K562 (cell line): Measurements from ENCODE around the gene ABCB7. TPM values are rescaled to one million over a fixed set of nuclear protein-coding genes. Genes with fewer than 3 reads are reported as not detected.

Experiments
- ATAC-seq: fragments of 200-7000 bp; cut with Tn5 transposase; 3 replicates; pipeline ENCODE4 v1.9.1; 2020; ENCODE audit warnings: moderate library complexity
- Bru-seq: library from RNA; stranded (reverse); fragments of 400-500 nt; gene quantifications from one replicate; lab custom pipeline; 2021; lab: Mats Ljungman, UMichigan
- BruChase-seq, 2 experiments: library from RNA; stranded (reverse); fragments of 400-500 nt; gene quantifications; one replicate each; lab custom pipeline; 2021; lab: Mats Ljungman, UMichigan
- BruUV-seq: library from RNA; stranded (reverse); fragments of 400-500 nt; replicated peaks from 2 replicates; lab custom pipeline; 2021; lab: Mats Ljungman, UMichigan
- CTCF ChIA-PET: fragments of 300-600 bp; formaldehyde crosslinking; extraction: SDS; loops from one replicate; lab custom pipeline; 2021; ENCODE audit warnings: low intra/inter-chr PET ratio; lab: Yijun Ruan, JAX
- POLR2A ChIA-PET: fragments of 300-600, 350-650 bp; sonication (Branson Sonifier 250); formaldehyde crosslinking; extraction: SDS; loops from one replicate; lab custom pipeline; 2021; ENCODE audit warnings: antibody characterized with exemption, inconsistent platforms; lab: Yijun Ruan, JAX
- DNase-seq, 4 experiments: peaks; one replicate each; pipeline versions ENCODE4 v3.0.0 to v3.0.0-alpha.2; 2011 to 2018; ENCODE audit warnings: low spot score in 3 of 4, mixed read lengths in 3 of 4; ENCODE audit errors: extremely low read depth in 1 of 4
- FAIRE-seq: peaks from 2 replicates; lab custom pipeline; 2011; peaks lifted over from hg19 to GRCh38; lab: Jason Lieb, UNC
- H2AFZ ChIP-seq: 2 replicates; pipeline ENCODE4 v1.6.0; 2011; ENCODE audit warnings: low read depth, low read length, control low read depth, inconsistent platforms
- H3K27ac ChIP-seq: fragments of 200-600 bp; 3 replicates; pipeline ENCODE4 v1.8.0; 2011; ENCODE audit warnings: low read depth, mild to moderate bottlenecking, control low read depth, inconsistent platforms, low read length, moderate library complexity, mixed read lengths; ENCODE audit errors: extremely low read depth
- H3K27me3 ChIP-seq, 2 experiments: fragments of 300-600 bp in 1 of 2; 2 replicates in 1 of 2; 3 replicates in 1 of 2; pipeline versions ENCODE4 v1.6.0 to v1.8.0; 2011; ENCODE audit warnings: inconsistent platforms in 2 of 2, low read length in 2 of 2, mild to moderate bottlenecking in 1 of 2, mixed read lengths in 1 of 2, moderate library complexity in 1 of 2; ENCODE audit not compliant: control insufficient read depth in 2 of 2, insufficient read depth in 2 of 2
- H3K36me3 ChIP-seq: fragments of 300-600 bp; 3 replicates; pipeline ENCODE4 v1.8.0; 2011; ENCODE audit warnings: mild to moderate bottlenecking, low read length, inconsistent platforms; ENCODE audit not compliant: control insufficient read depth, insufficient read depth
- H3K4me1 ChIP-seq, 2 experiments: fragments of 200-600 bp in 1 of 2; replicated peaks in 1 of 2; 2 replicates in 1 of 2; 3 replicates in 1 of 2; pipeline versions ENCODE4 v1.5.1 to v1.8.0; 2011; ENCODE audit warnings: inconsistent platforms in 2 of 2, low read length in 2 of 2, mild to moderate bottlenecking in 1 of 2, mixed read lengths in 1 of 2, moderate library complexity in 1 of 2; ENCODE audit not compliant: control insufficient read depth in 2 of 2, insufficient read depth in 2 of 2
- H3K4me2 ChIP-seq: 2 replicates; pipeline ENCODE4 v1.6.1; 2011; ENCODE audit warnings: low read length, control low read depth, inconsistent platforms, mixed read lengths; ENCODE audit not compliant: insufficient read depth
- H3K4me3 ChIP-seq: fragments of 200-600 bp; sonication (generic), shearing (Covaris generic); 2 replicates; pipeline ENCODE4 v1.5.1; 2016; ENCODE audit warnings: control low read depth, inconsistent platforms
- H3K79me2 ChIP-seq: fragments of 200-600 bp; 3 replicates; pipeline ENCODE4 v1.8.0; 2011; ENCODE audit warnings: low read length, inconsistent platforms; ENCODE audit not compliant: control insufficient read depth, insufficient read depth
- H3K9ac ChIP-seq, 2 experiments: 2 replicates each; pipeline versions ENCODE4 v1.6.0 to v1.6.1; 2011; ENCODE audit warnings: low read depth in 2 of 2, low read length in 2 of 2, control low read depth in 1 of 2, inconsistent platforms in 1 of 2, mild to moderate bottlenecking in 1 of 2, mixed read lengths in 1 of 2; ENCODE audit not compliant: insufficient read depth in 1 of 2
- H3K9me1 ChIP-seq: one replicate; pipeline ENCODE4 v1.6.0; 2011; ENCODE audit warnings: inconsistent platforms, mild to moderate bottlenecking, low read length, moderate library complexity; ENCODE audit not compliant: control insufficient read depth, insufficient read depth
- H3K9me3 ChIP-seq: replicated peaks from 2 replicates; pipeline ENCODE4 v1.5.1; 2011; ENCODE audit warnings: low read depth, low read length, inconsistent platforms; ENCODE audit not compliant: control insufficient read depth, insufficient read depth
- H4K20me1 ChIP-seq: replicated peaks from 2 replicates; pipeline ENCODE4 v1.6.1; 2011; ENCODE audit warnings: low read length, inconsistent platforms, mixed read lengths; ENCODE audit not compliant: control insufficient read depth, insufficient read depth
- C11orf30 ChIP-seq: fragments of 450-650 bp; IDR thresholded peaks from 2 replicates; pipeline ENCODE4 v1.6.1; 2016; ENCODE audit warnings: low read depth, mild to moderate bottlenecking
- CBX5 ChIP-seq: IDR thresholded peaks from 2 replicates; pipeline ENCODE4 v1.6.1; 2014; ENCODE audit warnings: low read depth, borderline replicate concordance
- GABPA ChIP-seq: fragments of 200-800 bp; sonication (Bioruptor generic); conservative IDR thresholded peaks from 2 replicates; pipeline ENCODE4 v1.6.1; 2016; ENCODE audit warnings: low read depth, missing genetic modification characterization, missing compliant biosample characterization
- MED1 ChIP-seq: sonication (generic); formaldehyde crosslinking; IDR thresholded peaks from 2 replicates; pipeline ENCODE4 v1.8.1; 2023; ENCODE audit warnings: missing genetic modification reagents, borderline replicate concordance
- MNT ChIP-seq, 2 experiments: fragments of 450-650 bp; conservative IDR thresholded peaks; 2 replicates each; pipeline ENCODE4 v1.6.1; 2017; ENCODE audit warnings: mild to moderate bottlenecking in 2 of 2, moderate library complexity in 2 of 2
- TAF1 ChIP-seq: IDR thresholded peaks from 2 replicates; pipeline ENCODE4 v1.6.1; 2011; ENCODE audit warnings: mild to moderate bottlenecking, low read length, moderate library complexity; ENCODE audit not compliant: insufficient read depth, control insufficient read depth, severe bottlenecking; ENCODE audit errors: extremely low read depth
- TAF9B ChIP-seq: fragments of 450-650 bp; IDR thresholded peaks from 2 replicates; pipeline ENCODE4 v1.6.1; 2018; ENCODE audit warnings: mild to moderate bottlenecking; ENCODE audit not compliant: partially characterized antibody
- TBP ChIP-seq: optimal IDR thresholded peaks from 2 replicates; pipeline ENCODE3; 2011; ENCODE audit warnings: low read depth, low read length, improper control_type of control experiment
- ZNF274 ChIP-seq: IDR thresholded peaks from 2 replicates; pipeline ENCODE4 v1.6.1; 2011; ENCODE audit warnings: low read depth, mild to moderate bottlenecking, low read length, moderate library complexity, borderline replicate concordance
- ZNF740 ChIP-seq, 3 experiments: fragments of 200-800 bp in 1 of 3; sonication (Bioruptor generic) in 1 of 3; sonication (generic) in 1 of 3; formaldehyde crosslinking in 1 of 3; IDR thresholded peaks; 2 replicates each; pipeline versions ENCODE4 v1.6.1 to v1.8.0; 2016 to 2022; ENCODE audit warnings: mild to moderate bottlenecking in 2 of 3, missing compliant biosample characterization in 2 of 3, missing genetic modification characterization in 2 of 3, missing genetic modification reagents in 1 of 3
- WGBS: fragments of 100-300 bp; shearing (Covaris generic); methylation state at CpG from one replicate; pipeline ENCODE4 v1.1.6; 2016; ENCODE audit warnings: low coverage, mixed read lengths; ENCODE audit not compliant: insufficient coverage; ENCODE audit errors: missing lambda C conversion rate; 5-methylcytosine and 5-hydroxymethylcytosine counted together
- in situ Hi-C: fragments of 300-500 bp; cut with MboI; formaldehyde crosslinking; loops from 4 replicates; pipeline ENCODE4 v1.15.0; 2018; ENCODE audit warnings: inconsistent platforms, mixed read lengths
- intact Hi-C: fragments of 100-400 bp; cut with micrococcal nuclease; formaldehyde crosslinking; loops from 2 replicates; pipeline ENCODE4 v1.14.2; 2022
- long read RNA-seq, 3 experiments: library from polyadenylated mRNA in 2 of 3; library from RNA in 1 of 3; unstranded in 2 of 3; stranded (forward) in 1 of 3; transcript quantifications; one replicate each; pipeline ENCODE4 v2.0.0, GENCODE V29; 2019 to 2022
- polyA minus RNA-seq, 3 experiments: library from RNA; depleted of rRNA, polyadenylated mRNA; stranded (reverse); fragments of >200 nt; gene quantifications; 2 replicates each; pipeline ENCODE4 v1.2.3, GENCODE V29; 2011
- polyA plus RNA-seq, 8 experiments: library from polyadenylated mRNA; depleted of rRNA in 4 of 8; stranded (reverse) in 5 of 8; unstranded in 3 of 8; fragments of >200 nt; fragmentation: Nextera tagmentation in 2 of 8; fragmentation: Illumina TruSeq in 1 of 8; extraction: Ambion mirVana in 2 of 8; extraction: Trizol in 1 of 8; gene quantifications; 2 replicates each; pipeline versions ENCODE4 v1.2.1 to v1.2.3, GENCODE V29; 2011 to 2014; ENCODE audit warnings: inconsistent platforms in 1 of 8, missing spikeins in 1 of 8
- total RNA-seq, 7 experiments: library from RNA; depleted of rRNA in 6 of 7; stranded (reverse); fragments of >200 nt in 6 of 7; fragmentation: Illumina TruSeq in 2 of 7; extraction: Trizol in 2 of 7; gene quantifications; 2 replicates each; pipeline versions ENCODE4 v1.2.1 to v1.2.3, GENCODE V29; 2011 to 2021; ENCODE audit warnings: low replicate concordance in 1 of 7

Gene ABCB7
- total RNA-seq (2011; cell fraction: chromatin; rRNA removed; ENCODE audit: low replicate concordance), result 26.1 and 45.2 TPM in 2 replicates
- total RNA-seq (2011; cell fraction: nucleolus; rRNA removed), result 7.8 and 14.6 TPM in 2 replicates
- 21.9 and 24.7 TPM in 2 replicates for total RNA-seq (2011; cell fraction: nucleoplasm; rRNA removed)
- 16.4 and 22.6 TPM in 2 replicates for total RNA-seq (2014; rRNA removed)
- total RNA-seq (2014; rRNA removed; fragmentation: Illumina TruSeq; extraction: Trizol), result 24.2 and 27.6 TPM in 2 replicates
- 17.1 and 18.3 TPM in 2 replicates for total RNA-seq (2015; rRNA removed; fragmentation: Illumina TruSeq; extraction: Trizol)
- 26.1 and 26.2 TPM in 2 replicates for total RNA-seq (2021)
- polyA plus RNA-seq (2011; rRNA removed), result 41.5 and 46.2 TPM in 2 replicates
- polyA plus RNA-seq (2011; cell fraction: cytosol; rRNA removed), result 21.0 and 29.4 TPM in 2 replicates
- polyA plus RNA-seq (2011; cell fraction: nucleus; rRNA removed), result 27.1 and 46.3 TPM in 2 replicates
- 17.9 and 23.3 TPM in 2 replicates for polyA plus RNA-seq (2012)
- polyA plus RNA-seq (2014; fragmentation: Illumina TruSeq; extraction: Trizol), result 18.9 and 20.8 TPM in 2 replicates
- polyA plus RNA-seq (2014; fragmentation: Nextera tagmentation; extraction: Ambion mirVana), result 10 to 100 TPM; 24.1 to 37.5 TPM
- 26.8 and 31.1 TPM in 2 replicates for polyA plus RNA-seq (2014; rRNA removed)
- polyA minus RNA-seq (2011; rRNA and poly(A)+ RNA removed), result 52.5 and 59.0 TPM in 2 replicates
- 15.7 and 16.7 TPM in 2 replicates for polyA minus RNA-seq (2011; cell fraction: cytosol; rRNA and poly(A)+ RNA removed)
- 20.6 and 23.3 TPM in 2 replicates for polyA minus RNA-seq (2011; cell fraction: nucleus; rRNA and poly(A)+ RNA removed)
- percentile 67 among the genes with signal in this experiment for Bru-seq, nascent RNA
- percentile 75 among the genes with signal in this experiment for BruChase-seq, experiment 1, labeled RNA remaining after a 2-hour chase
- percentile 76 among the genes with signal in this experiment for BruChase-seq, experiment 2, labeled RNA remaining after a 6-hour chase
- long read RNA-seq, experiment 1, full-length matches to known transcripts, result 43 of 58 reads
- long read RNA-seq, experiment 1, partial matches to known transcripts, result 10 of 58 reads
- long read RNA-seq, experiment 1, other reads (novel, unspliced or antisense), result 5 of 58 reads
- long read RNA-seq, experiment 2, full-length matches to known transcripts, result 19 of 33 reads
- long read RNA-seq, experiment 2, partial matches to known transcripts, result 6 of 33 reads
- long read RNA-seq, experiment 2, other reads (novel, unspliced or antisense), result 8 of 33 reads
- long read RNA-seq, experiment 3, full-length matches to known transcripts, result 18 of 23 reads
- long read RNA-seq, experiment 3, partial matches to known transcripts, result 3 of 23 reads
- long read RNA-seq, experiment 3, other reads (novel, unspliced or antisense), result 2 of 23 reads

- in situ Hi-C loops, result no loop called here
- peak within 1 kb of the TSS; percentile 63 for H3K4me3 ChIP-seq
- H3K79me2 ChIP-seq, result peaks cover 39% of the 10 kb centered on the region
- WGBS, result 4% methylated on average over 33 of the region's 35 CpGs
- FAIRE-seq (peak; percentile 78), DNase-seq (peak; percentile 22 to 74 (median 40)), ATAC-seq (peak; percentile 91)
- peak within 1 kb of the TSS; percentile 85 to 94 for H3K9ac ChIP-seq
- ChIA-PET POLR2A (interaction anchor here (0.7 kb wide), 1 partner anchor 13 kb away, joined by 3 read pairs; no protein-coding TSS in a partner anchor), CTCF (interaction anchor here (0.6 kb wide), 1 partner anchor 964 kb away, joined by 3 read pairs; no protein-coding TSS in a partner anchor)
- no peaks in the 10 kb centered on the region for H4K20me1 ChIP-seq
- intact Hi-C loops, result no loop called here
- H3K9me3 ChIP-seq, result no peaks in the 10 kb centered on the region
- H2AFZ ChIP-seq, result peak within 1 kb of the TSS; percentile 80
- peak within 1 kb of the TSS; percentile 85 for H3K27ac ChIP-seq
- no peaks in the 10 kb centered on the region for H3K36me3 ChIP-seq
- no TSS peak for BruUV-seq
- peaks cover 0 to 3% of the 10 kb centered on the region in 2 experiments; a peak in 2 of 5 replicates for H3K4me1 ChIP-seq
- peak within 1 kb of the TSS; percentile 82 for H3K4me2 ChIP-seq
- no peaks in the 10 kb centered on the region for H3K27me3 ChIP-seq
- no peaks in the 10 kb centered on the region for H3K9me1 ChIP-seq
- TF ChIP-seq TAF9B (peak; percentile 75), TAF1 (peak; percentile 85), CBX5 (no peak), ZNF274 (no peak), ZNF740 (CRISPR knock-in tag; IDR thresholded peaks at IDR 0.05) (no peak), ZNF740 (tag; IDR thresholded peaks at IDR 0.05) (no peak), GABPA (tag) (peak; percentile 74), C11orf30 (peak; percentile 26; the same call in 1 of the 2 replicates), MED1 (CRISPR knock-in tag) (no peak), MNT (conservative IDR thresholded peaks at IDR 0.05) (no peak), TBP (peak; percentile 72)
Measured at GRCh38 chrX:75155827-75156525, at the start of gene ABCB7. TSS of gene ABCB7 (minus strand) at chrX:75156283. CDS start at chrX:75156272, 11 bp downstream.
